Middle frontal gyrus (tissue), 1 donor: Measurements from ENCODE around the gene ME2.
A peak's percentile ranks its signal among the peaks of the same experiment; 100 is the strongest.
"Not testable (repeated sequence)": the region's sequence is repeated elsewhere in the genome, so short reads cannot be mapped to it uniquely, and the experiment has no call there.

Experiments used
- DNase-seq: peaks from one replicate; pipeline ENCODE4 v3.0.0-alpha.2; 2015; ENCODE audit warnings: low spot score; ENCODE audit errors: extremely low spot score

Gene ME2

DNA sequence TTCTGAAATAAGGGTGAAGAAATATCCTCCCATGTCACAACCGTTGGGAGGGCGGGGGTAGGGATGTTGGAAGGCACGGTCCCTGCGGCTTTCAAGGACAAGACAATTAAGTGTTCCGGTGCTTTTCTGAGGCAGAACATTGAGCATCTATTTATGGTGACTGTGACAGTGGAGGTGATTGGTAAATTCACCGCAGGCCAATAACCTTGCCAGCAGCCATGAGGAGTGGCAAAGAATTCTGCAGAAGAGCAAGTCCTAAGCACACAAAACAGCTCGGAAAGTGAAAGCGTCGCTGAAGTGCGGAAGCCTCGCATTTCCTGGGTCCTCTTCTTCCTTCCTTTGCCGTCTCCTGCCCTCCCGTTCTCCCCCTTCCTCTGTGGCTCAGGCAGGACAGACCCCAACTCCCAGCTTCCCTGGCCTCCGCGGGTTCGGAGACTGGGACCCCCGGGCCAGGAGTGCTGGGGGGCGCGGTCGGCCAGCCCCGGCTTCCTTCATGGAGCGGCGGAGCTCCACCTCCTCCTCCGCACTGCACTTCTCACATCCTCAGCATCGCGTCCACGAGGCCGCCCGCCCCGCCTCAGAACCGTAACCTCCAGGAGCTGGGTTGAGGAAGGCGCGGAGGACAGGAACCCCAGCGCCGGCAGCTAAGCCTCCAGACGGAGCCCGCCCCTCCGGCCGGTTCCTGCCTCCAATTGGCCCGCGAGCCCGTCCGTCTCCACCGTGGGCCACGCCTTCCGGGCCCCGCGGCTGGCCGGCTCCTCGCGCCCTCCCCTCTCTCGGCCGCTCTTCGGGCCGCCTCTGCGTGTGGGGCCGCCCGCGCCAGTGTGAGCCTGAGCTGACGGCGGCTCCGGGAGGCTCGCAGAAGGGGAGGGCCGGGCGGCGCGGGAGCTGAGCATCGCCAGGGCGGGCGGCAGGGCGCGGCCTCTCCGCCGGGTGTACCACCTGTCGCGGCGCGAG, at the start of gene ME2:
Gene ME2, plus strand, starts transcription at position 774 of the 957 bp plus-strand sequence. CDS start 16,703 bp downstream, outside the sequence.
- peak; percentile 73 for DNase-seq

DNA sequence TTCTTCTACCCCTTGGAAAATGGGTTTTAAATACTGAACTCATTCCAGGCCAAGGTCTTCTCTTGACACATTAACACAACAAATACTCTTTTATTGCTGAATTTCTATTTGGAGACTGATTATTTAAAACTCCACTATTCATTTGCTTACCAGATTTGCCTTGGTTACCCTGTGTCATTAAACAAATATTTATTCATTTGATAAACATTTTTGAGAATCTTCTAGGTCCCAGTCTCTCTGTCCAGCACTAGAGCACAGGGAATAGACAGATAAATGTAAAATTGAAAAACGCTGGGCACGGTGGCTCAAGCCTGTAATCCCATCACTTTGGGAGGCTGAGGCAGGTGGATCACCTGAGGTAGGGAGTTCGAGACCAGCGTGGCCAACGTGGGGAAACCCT, 49.3 kb upstream of the ME2 start:
- DNase-seq, result no peak

DNA sequence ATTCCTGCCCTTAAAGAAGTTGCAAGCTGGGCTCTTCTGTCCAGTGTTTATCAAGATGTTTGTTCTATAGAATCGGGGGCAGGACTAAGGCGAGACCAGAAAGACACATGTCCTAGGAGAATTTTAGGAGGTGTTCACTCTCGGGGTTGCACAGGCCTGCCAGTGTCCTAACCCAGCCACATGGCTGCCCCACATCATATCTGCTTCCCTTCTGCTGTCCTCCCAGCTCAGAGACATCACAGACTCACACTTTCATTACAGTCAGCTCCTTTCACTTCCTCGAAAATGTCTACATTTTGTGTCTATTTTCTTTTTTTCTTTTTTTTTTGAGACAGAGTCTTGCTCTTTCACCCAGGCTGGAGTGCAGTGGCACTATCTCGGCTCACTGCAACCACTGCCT, 48.4 kb upstream of the ME2 start:
- no peak for DNase-seq

DNA sequence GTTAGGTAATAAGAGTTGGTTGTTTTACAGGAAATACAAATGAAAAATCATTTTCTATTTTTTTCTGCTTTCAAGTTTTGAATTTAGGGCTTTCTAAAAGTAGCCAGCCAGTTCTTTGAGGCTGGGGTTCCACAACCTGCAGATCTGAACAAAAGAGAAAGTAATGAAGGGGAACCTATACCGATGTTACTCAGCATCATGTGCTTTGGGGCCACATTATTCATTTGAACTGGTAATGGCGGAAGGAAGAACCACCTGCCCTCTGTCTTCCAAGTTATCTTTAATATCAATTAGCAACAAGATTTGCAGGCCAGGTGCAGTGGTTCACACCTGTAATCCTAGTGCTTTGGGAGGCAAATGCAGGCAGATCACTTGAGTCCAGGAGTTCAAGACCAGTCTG, 46.2 kb upstream of the ME2 start:
- DNase-seq, result no peak

DNA sequence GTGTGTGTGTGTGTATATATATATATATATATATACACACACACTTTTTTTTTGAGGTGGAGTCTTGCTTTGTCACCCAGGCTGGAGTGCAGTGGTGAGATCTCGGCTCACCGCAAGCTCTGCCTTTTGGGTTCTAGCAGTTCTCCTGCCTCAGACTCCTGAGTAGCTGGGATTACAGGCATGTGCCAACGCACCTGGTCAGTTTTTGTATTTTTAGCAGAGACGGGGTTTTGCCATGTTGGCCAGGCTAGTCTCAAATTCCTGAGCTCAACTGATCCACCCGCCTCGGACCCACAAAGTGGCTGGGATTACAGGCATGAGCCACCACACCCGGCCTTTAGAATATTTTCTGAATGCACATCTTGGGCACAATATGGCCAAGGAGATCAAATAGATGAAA, 45.4 kb upstream of the ME2 start:
- not testable (repeated sequence) for DNase-seq

DNA sequence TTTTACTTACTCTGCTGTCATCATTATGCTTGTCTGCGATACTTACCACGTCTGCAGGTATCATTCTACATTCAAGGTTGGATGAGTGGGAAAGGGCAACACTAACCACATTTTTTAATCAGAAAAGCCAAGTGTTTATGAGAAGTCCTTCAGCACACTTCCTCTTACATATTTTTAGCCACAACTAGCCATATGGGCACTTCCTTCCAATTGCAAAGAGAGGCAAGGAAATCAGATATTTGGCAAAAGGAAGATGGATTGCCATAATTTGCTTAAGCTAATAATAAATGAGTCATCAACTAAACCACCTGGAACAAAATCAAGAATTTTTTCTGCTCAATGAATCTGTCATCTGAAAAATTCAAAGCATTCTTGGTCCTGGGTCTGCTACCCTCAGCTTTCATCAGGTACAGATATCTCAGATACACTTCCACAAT, 42.4 kb upstream of the ME2 start:
- DNase-seq, result no peak

DNA sequence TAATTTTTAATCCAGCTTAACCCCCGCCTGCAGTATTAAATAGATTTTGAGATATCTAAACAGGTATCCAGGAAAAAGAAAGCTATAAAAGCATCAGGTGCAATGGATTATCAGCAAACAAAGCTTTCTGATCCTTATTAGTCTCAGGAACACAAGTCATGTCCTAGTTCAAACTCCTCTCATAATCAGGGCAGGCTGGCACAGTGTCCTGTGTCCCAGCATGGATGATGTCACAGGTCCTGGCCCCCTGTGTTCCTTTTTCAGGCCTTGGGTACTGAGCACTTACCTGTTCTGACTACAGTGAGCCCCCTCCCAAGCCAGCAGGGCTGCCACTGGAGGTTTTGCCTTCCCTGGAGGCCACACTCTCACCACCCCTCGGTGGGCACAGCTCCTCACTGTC, 39.6 kb upstream of the ME2 start:
- DNase-seq, result no peak

DNA sequence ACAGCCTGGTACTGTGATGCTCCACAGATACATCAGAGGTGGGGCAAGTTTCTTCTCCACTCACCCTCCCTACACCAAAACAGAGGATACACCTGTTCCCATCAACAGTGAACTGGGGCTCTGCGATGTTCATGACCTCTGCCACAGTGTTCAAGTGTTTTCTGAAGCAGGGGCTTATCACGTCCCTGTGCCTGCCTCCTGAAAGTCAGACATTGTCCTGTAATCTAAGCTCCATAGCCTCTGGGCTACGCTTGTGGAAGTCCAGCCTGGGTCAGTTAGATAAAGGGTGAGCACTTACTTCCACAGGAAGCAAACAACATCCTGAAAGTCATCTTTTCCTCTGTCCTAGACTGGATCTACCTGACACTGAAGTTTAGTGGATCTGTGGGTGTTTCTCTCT, 38.9 kb upstream of the ME2 start:
- DNase-seq, result no peak

DNA sequence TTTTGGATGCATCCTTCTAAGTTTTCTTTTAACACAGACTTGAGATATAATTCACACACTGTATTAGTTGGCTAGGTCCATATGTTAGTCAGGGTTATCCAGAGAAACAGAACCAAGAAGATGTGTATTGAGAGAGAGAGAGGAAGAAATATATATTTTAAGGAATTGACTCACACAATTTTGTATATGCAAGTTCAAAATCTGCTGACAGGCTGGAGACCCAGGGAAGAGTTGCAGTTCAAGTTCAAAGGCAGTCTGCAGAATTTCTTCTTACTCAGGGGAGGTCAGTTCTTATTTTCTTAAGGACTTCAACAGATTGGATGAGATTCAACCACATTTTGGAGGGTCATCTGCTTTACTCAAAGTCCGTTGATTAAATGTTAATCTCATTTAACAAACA, 36.1 kb upstream of the ME2 start:
- no peak for DNase-seq

DNA sequence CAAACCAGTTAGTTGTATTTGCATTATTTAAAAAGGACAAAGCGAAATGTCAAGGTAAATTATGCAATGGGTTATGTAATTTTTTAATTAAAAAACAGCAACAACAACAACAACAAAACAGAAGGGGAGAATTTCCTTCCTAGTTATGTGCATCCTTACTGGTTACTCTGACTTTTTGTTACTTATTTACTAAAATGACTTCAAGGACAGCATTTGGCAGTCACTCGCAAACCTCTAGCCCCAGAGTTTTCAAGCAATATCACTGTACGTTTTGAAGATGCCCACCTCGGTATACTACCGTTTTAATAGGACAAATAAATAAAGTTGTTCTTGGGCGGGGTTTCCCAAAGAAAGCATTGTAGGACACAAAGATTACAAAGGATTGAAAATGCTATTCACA, 34.4 kb upstream of the ME2 start:
- no peak for DNase-seq

DNA sequence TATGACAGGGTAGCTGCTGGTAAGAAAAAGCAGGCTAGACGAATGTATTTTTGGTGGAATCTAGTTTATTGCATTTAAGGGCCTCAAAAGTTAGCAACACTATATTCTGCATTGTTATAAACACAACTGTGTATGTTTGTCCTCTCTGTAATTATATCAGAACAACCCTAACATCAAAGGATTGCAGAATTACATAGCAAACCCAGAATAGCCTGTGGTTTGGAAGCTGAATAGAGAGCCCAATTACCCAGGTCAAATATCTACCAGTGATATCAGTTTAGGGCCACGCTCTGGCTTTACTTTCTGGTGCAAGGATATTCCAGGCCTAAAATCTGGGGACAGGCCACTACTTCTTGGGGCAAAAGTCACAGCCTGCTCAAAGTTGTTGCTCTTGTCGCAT, 34.0 kb upstream of the ME2 start:
- no peak for DNase-seq

DNA sequence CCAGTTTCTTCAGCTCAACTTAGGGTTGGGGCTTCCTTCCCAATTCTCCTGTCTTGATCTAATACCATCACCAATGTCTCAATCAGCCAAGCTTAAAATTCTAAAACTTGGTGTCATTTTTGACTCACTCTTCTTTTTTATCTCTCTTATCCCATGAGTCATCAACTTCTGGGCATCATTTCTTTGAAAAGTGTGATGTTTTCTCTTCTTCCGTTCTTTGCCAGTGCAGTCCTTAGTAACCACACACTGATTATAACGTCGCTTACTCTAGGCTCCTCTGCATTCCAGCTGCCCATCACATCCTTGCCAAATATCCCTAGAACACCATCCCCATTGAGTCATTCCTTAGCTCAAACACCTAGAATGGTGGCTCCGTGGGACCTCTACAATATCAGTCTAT, 31.7 kb upstream of the ME2 start:
- no peak for DNase-seq

DNA sequence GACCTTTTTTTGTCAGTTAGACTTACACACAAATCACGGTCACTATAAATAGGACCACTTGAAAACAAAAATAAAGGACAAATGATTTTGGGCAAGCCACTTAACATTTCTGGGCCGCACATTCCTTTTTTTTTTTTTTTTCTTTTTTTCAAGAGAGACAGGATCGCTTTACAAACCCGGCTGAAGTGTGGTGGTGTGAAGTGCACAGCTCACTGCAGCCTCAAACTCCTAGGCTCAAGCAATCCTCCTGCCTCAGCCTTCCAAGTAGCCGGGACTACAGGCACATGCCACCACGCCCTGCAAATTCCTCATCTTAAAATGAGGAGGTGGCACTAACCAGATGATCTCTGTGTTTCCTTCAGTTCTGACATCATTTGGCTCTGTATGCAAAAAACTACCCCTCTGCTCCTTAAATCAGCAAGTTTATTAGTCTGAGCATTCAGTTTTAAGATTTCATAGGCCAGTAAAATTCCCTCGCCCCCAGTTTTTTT, 30.8 kb upstream of the ME2 start:
- no peak for DNase-seq

DNA sequence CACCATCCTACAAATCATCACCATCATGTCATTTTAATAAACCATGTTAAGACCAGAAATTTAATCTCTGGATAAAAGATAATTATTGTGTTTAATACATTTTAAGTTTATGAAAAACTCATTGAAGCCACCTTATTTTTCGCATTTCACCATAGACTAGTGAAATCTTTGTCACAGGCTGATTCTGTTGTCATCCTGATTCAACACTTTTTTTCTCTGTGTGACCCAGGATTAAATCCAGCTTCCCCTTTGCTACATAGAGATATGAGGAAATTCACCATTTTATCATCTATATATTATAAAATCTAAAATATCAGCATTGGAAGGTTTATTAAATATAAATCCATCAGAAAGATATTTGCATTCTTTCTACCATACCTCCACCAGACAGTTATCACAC, 29.9 kb upstream of the ME2 start:
- DNase-seq, result no peak

DNA sequence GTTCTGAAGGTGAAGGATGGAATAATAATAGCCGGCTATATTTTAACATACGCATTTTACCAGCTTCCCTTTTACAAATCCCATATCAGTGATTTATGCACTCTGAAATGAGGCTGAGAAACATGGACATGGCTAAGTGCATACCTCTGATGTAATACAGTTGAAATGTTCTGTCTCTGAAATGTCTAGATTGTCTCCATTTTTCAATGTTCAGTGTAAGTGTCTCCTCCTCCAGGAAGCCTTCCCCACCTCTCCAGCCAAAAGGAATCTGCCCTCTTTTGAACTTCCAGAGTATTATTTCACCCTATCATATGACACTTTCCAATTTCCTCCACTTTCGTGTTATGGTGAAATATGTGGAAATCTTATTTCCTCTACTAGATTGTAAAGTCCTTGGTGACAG, 29.5 kb upstream of the ME2 start:
- DNase-seq, result no peak

DNA sequence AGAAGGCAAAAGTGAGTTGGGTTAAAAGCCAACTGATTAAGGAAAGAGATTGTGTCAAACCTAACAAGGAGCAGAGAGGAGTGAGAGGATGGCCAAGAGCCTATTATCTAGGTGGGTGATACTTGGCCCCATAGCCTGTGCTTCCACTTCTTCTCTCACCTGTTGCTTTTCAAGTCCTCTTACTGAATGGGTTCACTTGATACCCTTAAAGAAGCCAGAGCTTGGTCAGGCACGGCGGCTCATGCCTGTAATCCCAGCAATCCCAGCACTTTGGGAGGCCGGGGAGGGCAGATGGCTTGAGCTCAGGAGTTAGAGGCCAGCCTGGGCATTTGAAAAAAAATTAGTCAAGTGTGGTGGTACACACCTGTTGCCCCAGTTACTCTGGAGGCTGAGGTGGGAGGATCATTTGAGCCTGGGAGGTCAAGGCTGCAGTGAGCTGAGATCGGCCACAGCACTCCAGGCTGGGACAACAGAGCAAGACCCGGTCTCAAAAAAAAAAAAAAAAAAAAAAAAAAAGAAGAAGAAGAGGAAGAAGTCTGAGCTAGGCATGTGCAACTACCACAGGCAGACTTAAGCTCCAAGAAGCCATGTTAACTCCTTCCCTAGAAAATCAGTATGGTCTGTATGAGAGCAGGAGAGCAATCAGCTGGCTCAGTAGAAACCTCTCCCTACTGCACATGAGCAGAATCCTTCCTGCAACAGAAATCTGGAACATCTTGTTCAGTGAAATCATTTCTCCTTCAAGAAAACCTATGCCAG, 28.4 kb upstream of the ME2 start:
- DNase-seq, result no peak

DNA sequence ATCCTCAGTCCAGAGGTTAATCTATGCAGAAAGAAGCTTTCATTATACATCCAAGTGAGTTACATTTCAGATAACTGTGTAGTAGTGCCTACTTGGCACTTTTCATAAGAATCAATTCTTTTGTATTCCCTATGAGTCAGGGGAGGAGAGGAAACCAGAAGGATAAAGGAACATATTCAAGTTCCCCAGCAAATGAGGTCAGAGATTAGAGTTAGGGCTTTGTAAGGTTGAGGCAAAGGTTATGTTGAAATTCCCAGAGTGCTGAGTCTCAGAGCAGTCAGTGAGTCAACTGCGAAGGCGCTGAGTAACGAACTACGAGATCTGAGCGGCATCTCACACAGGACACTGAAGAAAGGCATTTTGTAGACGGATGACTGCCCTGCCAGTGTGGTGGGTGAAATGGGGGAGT, 25.1 kb upstream of the ME2 start:
- DNase-seq, result no peak

DNA sequence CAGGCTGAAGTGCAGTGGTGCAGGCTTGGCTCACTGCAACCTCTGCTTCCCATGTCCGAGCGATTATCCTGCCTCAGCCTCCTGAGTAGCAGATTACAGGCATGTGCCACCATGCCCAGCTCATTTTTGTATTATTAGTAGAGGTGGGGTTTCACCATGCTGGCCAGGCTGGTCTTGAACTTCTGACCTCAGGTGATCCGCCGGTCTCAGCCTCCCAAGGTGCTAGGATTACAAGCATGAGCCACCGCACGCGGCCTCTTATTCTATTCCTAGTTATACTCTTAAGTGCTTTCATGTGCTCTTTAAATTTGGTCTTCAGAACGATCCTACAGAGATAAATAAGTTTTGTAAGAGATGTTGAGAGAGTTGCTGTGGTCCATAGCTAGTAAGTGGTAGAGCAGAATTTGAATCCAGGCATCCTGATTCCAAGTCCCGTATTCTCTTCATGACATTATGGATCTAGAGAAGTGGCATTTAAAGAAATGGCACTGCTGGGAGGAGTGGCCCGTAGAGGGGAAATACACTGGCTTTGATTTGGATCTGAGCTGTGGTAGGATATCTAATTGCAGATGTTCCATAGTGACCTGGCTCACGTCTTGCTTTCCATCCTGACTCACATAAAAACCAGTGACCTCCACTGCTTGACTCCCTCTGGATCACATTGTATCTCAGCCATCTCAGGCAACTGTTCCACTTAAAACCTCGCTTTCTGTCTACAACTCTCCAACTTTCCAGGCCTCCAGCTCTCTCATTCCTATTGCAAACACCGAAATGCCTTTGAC, 22.8 kb upstream of the ME2 start:
- no peak for DNase-seq

DNA sequence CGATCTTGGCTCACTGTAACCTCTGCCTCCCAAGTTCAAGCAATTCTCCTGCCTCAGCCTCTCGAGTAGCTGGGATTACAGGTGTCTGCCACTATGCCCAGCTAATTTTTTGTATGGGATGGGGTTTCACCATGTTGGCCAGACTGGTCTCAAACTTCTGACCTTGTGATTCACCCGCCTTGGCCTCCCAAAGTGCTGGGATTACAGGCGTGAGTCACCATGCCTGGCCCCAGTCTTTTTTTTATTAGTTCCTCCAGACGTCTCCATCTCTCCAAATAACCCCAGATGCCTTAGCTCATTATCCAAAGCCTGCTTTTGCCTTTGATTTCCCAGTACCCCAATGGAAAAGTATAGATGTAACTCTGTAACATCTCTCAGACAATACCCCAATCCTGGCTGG, 21.8 kb upstream of the ME2 start:
- DNase-seq, result not testable (repeated sequence)

DNA sequence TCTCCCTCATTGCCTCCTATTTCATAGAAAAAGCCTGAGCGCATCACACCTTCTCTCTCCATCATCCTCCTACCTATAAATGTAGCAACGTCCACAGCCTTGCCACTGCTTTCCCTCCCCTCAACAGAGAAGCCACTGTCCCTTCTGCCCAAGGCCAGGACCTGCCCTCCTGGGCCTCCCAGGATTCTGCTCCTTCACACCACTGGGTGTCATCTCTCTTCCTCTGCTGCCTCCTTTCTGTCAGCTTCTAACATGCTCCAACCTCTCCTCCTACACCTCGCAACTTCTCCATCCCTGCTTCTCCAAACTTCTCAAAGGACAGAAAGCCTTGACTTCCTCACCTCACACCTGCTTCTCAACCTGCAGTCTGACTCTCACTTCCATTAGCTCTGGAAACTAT, 21.2 kb upstream of the ME2 start:
- no peak for DNase-seq

DNA sequence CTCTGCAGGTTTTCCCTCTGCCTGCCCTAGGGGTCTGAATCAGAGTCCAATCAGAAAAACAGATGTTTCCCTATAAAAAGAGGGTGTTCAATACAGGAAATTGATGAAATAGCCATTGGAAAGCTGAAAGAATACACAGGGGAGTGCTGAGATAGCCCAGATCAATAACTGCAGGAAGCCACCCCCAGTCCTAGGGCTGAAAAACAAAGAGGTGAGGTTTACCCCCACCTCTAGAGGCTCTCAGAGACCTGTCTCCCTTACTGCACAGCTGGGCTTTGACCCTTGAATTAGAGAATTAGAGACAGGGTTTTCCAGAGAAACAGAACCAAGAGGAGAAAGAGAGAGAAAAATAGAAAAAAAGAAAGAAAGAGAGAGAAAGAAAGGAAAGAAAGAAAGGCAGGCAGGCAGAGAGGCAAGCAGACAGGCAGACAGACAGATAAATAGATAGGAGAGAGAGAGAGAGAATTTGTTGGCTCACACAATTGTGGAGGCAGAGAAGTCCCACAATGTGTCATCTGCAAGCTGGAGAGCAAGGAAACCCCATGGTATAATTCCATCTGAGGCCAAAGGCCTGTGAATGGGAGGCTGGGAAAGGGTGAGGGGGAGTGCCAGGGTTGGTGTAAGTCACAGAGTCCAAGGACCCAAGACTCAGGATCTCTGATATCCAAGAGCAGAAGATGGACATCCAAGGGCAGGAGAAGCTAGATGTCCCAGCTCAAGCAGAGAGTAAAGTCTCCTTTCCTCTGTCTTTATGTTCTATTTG, 18.9 kb upstream of the ME2 start:
- DNase-seq, result no peak
